H1 (cell line): ENCODE data around the gene INAVA.
"Not testable (repeated sequence)": the region's sequence is repeated elsewhere in the genome, so short reads cannot be mapped to it uniquely, and the experiment has no call there.

Source experiments
- BRCA1 ChIP-seq: IDR thresholded peaks from 2 replicates; pipeline ENCODE4 v1.6.1; 2012; ENCODE audit warnings: low read depth, low read length, improper control_type of control experiment
- CHD1 ChIP-seq: IDR thresholded peaks from 2 replicates; pipeline ENCODE4 v1.6.1; 2012; ENCODE audit warnings: low read depth, low read length, improper control_type of control experiment
- CTCF ChIP-seq, 3 experiments: IDR thresholded peaks; 1 replicate in 2 of 3; 2 replicates in 1 of 3; pipeline versions ENCODE4 v1.5.1 to v1.6.1; 2011; ENCODE audit warnings: low read length in 3 of 3, mild to moderate bottlenecking in 3 of 3, inconsistent platforms in 2 of 3, low read depth in 1 of 3, moderate library complexity in 1 of 3; ENCODE audit not compliant: insufficient read depth in 1 of 3; ENCODE audit errors: control extremely low read depth in 1 of 3
- EZH2 ChIP-seq: fragments of 200-600 bp; sonication (generic); IDR thresholded peaks from 2 replicates; pipeline ENCODE4 v1.7.1; 2012; ENCODE audit warnings: low read depth, mild to moderate bottlenecking, moderate library complexity, low read length, inconsistent platforms; ENCODE audit not compliant: severe bottlenecking
- KDM1A ChIP-seq: fragments of 200-600, 300-600 bp; sonication (generic); IDR thresholded peaks from 2 replicates; pipeline ENCODE4 v1.7.1; 2016; ENCODE audit warnings: mild to moderate bottlenecking, low read length, borderline replicate concordance
- MAX ChIP-seq: IDR thresholded peaks from 2 replicates; pipeline ENCODE4 v1.6.1; 2012; ENCODE audit warnings: inconsistent platforms
- POLR2A ChIP-seq, 2 experiments: IDR thresholded peaks; 1 replicate in 1 of 2; 2 replicates in 1 of 2; pipeline ENCODE4 v1.6.1; 2011; ENCODE audit warnings: low read depth in 2 of 2, low read length in 2 of 2, mild to moderate bottlenecking in 2 of 2; ENCODE audit errors: control extremely low read depth in 1 of 2
- SIN3A ChIP-seq, 2 experiments: IDR thresholded peaks in 1 of 2; conservative IDR thresholded peaks in 1 of 2; 2 replicates each; pipeline ENCODE4 v1.6.1; 2011 to 2012; ENCODE audit warnings: low read length in 2 of 2, improper control_type of control experiment in 1 of 2, low read depth in 1 of 2, mild to moderate bottlenecking in 1 of 2
- SP2 ChIP-seq: IDR thresholded peaks from 2 replicates; pipeline ENCODE4 v1.6.1; 2012; ENCODE audit warnings: mild to moderate bottlenecking, low read length, inconsistent platforms
- USF2 ChIP-seq: IDR thresholded peaks from 2 replicates; pipeline ENCODE4 v1.6.1; 2011; ENCODE audit warnings: low read length, improper control_type of control experiment

- not testable (repeated sequence) for TF ChIP-seq MAX; KDM1A; CTCF (IDR thresholded peaks at IDR 0.05; ENCODE audit: control extremely low read depth in 1 of 3, insufficient read depth in 1 of 3, low read depth in 1 of 3, low read length in 3 of 3); USF2; SIN3A (conservative IDR thresholded peaks at IDR 0.05 in 1 of 2, IDR thresholded peaks at IDR 0.05 in 1 of 2; ENCODE audit: low read depth in 1 of 2, low read length in 2 of 2); BRCA1; POLR2A (IDR thresholded peaks at IDR 0.05; ENCODE audit: control extremely low read depth in 1 of 2, low read depth in 2 of 2, low read length in 2 of 2); EZH2; CHD1; SP2
Measured at GRCh38 chr1:200935286-200935962, 40.7 kb downstream of the INAVA start.
